AG10803 (cell line): Measurements from ENCODE around the gene MRRF.

ENCODE experiments used
- DNase-seq: peaks from one replicate; pipeline ENCODE4 v3.0.0; 2010; ENCODE audit warnings: low read depth
- H3K4me3 ChIP-seq: 2 replicates; pipeline ENCODE4 v1.5.1; 2011; ENCODE audit warnings: mild to moderate bottlenecking, low read length, control low read depth
- TF ChIP-seq, protein P1 (sequence below): conservative IDR thresholded peaks from 2 replicates; pipeline ENCODE4 v1.5.1; 2011; ENCODE audit warnings: mild to moderate bottlenecking, low read length, control low read depth, inconsistent platforms

The MRRF gene

DNA sequence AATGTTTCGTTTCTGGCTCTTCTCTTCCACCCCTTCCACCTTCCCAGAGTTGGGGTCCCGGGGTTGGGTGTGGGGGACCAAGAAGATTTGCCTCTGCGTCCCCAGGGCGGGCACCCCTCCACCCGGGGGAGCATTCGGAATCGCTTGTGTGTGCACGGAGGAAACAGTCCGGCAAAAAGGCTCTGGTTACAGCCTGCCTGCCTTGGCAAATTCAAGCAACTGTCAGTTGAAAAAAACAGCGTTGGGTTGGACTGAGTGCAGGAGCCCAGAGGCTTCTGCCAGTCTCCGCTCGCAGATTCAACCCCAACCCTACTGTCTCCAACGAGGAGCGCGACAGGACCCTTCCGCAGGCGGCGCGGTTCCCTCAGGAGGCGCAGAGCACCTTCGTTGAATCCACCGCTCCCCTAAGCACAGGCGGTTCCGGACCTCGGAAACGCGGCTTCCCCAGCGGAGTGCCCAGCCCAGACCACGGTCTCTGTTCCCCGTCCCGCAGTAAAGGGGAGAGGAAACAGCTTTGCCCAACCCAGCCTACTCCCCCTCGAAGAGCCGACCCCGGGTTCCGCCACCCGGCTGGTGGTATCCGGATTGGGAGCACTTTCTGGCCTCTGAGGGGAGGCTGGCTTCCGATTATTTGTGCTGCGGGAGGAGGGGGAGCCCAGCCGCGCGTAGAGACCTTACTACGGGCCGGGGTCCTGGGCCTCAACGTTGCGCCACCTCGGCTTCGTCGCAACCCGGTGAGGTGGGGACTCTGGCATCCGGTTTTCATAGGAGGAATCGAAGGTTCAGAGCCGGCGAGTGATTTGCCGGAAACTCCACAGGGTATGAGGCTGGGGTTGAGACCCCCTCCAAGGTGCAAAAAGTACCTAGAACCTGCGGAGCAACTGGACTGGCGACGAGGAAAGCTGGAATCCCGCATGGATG lies 45.5 kb upstream of the MRRF start:
- TF ChIP-seq, protein P1, sequence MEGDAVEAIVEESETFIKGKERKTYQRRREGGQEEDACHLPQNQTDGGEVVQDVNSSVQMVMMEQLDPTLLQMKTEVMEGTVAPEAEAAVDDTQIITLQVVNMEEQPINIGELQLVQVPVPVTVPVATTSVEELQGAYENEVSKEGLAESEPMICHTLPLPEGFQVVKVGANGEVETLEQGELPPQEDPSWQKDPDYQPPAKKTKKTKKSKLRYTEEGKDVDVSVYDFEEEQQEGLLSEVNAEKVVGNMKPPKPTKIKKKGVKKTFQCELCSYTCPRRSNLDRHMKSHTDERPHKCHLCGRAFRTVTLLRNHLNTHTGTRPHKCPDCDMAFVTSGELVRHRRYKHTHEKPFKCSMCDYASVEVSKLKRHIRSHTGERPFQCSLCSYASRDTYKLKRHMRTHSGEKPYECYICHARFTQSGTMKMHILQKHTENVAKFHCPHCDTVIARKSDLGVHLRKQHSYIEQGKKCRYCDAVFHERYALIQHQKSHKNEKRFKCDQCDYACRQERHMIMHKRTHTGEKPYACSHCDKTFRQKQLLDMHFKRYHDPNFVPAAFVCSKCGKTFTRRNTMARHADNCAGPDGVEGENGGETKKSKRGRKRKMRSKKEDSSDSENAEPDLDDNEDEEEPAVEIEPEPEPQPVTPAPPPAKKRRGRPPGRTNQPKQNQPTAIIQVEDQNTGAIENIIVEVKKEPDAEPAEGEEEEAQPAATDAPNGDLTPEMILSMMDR: no peak
- DNase-seq: no peak
- H3K4me3 ChIP-seq: no peak overlapping the region

DNA sequence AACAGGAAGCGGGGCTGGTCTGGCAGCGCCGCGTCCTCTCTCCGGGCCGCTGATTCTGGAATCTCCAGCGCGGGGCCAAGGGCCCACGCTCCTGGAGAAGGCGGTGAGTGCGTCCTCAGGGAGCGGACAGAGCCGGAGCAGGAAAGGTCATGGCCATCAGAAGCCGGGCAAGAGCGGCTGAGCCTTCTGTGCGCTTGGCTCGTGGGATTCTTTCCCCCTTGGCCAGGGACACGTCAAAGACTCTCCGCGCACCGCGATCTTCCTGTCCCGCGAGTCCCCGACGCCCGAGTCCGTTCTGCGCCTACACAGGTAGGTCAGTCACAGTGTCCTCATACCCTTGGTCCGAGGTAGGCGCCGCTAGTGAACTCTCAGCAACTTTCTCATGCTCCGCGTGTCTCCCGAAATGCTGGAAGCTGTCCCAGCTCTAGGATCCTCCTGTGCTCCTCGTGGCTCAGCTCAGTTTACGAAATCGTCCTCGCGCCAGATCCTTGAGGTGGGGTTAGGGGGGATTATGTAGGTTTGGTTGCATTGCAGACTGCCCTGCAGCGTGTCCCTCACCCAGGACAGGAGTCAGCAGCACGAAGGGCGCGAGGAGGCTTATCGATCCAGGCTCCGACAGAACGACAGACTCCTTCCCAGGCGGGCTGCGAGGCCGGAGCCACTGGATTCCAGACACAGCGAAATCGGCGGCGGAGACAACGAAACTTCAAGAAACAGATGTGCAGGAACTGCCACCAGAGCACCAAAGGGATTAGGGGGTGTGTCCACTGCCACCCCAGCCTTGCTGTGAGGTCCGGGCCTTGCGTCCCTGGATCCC lies 44.6 kb upstream of the MRRF start:
- H3K4me3 ChIP-seq: no peak overlapping the region
- no peak for DNase-seq

DNA sequence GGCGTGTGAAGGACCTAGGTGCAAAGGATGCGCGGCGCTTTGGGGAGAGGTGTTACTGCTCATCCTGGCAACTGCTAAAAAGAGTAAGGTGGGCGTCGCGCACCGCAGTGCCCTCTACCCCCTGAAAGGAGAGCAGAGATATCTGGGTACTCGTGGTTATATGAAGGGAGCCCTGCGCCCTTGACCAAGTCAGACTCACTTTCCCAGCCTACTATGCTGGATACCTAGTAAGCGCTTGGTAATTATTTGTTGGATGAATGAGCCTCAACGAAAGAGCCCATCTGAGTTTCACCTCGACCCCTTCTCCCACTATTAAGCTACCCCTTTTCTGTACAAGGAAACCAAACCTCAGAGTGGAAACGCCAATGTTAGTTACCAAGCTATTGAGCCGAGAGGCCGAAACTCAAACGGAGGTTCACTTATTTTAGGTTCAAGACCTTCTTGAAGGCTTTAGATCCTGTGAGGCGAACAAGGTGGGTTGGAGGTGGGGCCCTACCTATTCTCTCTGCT lies 44.0 kb upstream of the MRRF start:
- DNase-seq: no peak
- no peak overlapping the region for H3K4me3 ChIP-seq
- TF ChIP-seq, protein P1: no peak

More for the DNA sequence above, 44.6 kb upstream of the MRRF start:
- TF ChIP-seq, protein P1: no peak

DNA sequence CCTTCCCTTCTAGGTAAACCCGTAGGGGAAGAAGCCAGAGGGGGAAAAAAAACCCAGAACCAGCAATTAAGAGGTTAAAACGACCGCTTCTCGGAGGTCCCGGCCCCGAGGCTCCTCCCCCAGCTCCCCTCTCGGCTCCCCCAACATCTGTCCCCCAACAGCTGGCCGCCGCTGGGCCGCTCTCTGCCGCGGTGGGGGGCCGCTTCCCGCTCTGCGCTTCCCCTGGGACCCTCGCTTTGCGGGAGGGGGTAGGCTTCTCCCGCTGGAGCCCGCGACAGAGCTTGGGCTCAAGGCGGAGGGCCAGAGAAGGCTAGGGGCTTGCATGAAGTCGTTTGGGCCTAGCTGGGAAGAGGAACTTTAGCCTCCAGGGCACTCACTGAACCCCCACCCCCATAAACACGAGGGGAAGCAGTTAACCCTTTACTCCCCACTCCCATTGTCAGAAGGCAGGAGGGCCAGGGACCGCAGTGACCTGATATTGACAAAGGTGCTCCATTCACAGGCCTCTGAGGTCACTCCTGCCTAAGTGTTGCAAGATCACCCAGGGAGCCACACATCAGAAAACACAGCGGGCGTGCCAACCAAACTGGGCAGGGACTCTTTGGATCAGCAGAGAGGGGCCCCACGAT lies 43.4 kb upstream of the MRRF start:
- DNase-seq: no peak
- no peak overlapping the region for H3K4me3 ChIP-seq
- TF ChIP-seq, protein P1: no peak

DNA sequence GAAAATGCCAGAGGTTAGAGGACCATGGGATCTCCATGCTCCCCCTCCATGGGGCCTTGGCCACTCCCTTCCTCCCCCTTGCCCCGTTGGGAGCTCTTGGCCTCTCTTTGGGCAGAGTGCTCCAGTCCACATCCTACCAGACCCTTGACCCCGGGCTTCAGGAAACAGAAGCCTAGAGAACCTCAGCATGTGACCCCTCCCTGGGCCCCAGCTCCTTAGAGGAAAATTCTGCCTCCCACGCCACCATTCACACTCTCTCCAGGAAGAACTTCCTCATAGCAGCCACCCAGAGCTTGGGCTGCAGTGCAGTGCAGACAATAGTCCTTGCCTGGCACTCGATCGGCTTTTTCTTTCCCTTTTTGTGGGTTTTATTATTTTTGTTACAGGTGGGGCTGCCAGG lies 41.9 kb upstream of the MRRF start:
- TF ChIP-seq, protein P1: no peak
- no peak overlapping the region for H3K4me3 ChIP-seq
- DNase-seq: no peak

DNA sequence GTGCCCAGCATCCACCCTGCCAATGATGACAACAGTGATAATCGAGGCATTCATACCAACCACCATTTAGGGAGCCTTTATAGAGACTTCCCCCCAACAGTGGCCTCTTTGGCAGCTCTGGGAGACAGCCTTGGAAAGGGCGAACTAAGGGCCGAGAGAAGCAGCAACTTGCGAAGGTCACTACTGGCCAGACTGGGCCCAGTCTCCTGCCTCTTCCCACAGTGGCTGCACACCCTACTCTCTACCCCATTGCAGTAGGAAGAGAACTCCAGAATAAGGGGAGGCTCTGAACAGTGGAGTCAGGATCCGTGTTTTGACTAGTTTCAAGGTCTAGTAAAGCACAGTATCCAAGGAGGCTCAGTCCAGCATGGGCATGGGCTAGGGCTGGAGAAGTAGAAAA lies 41.2 kb upstream of the MRRF start:
- TF ChIP-seq, protein P1: no peak

More for the DNA sequence above, 41.2 kb upstream of the MRRF start:
- DNase-seq: no peak
- H3K4me3 ChIP-seq: no peak overlapping the region
